HepG2 (cell line): ENCODE measurements around the gene EMC9. TPM values are rescaled to one million over a fixed set of nuclear protein-coding genes. Genes with fewer than 3 reads are reported as not detected.

Experiments
- ELF1 ChIP-seq: sonication (generic); formaldehyde crosslinking; IDR thresholded peaks from 2 replicates; pipeline ENCODE4 v1.4.0; 2020; ENCODE audit warnings: missing genetic modification reagents
- EP300 ChIP-seq, 3 experiments: sonication (generic) in 1 of 3; formaldehyde crosslinking in 1 of 3; IDR thresholded peaks; 2 replicates each; pipeline versions ENCODE4 v1.5.1 to v1.6.1; 2011 to 2020; ENCODE audit warnings: low read depth in 2 of 3, low read length in 2 of 3, borderline replicate concordance in 1 of 3, improper control_type of control experiment in 1 of 3, mild to moderate bottlenecking in 1 of 3, missing genetic modification reagents in 1 of 3, moderate library complexity in 1 of 3
- HIVEP1 ChIP-seq: sonication (generic); formaldehyde crosslinking; IDR thresholded peaks from 2 replicates; pipeline ENCODE4 v1.4.0; 2020; ENCODE audit warnings: mild to moderate bottlenecking, missing genetic modification reagents
- ISX ChIP-seq: sonication (generic); formaldehyde crosslinking; conservative IDR thresholded peaks from 2 replicates; pipeline ENCODE4 v1.5.0; 2020; ENCODE audit warnings: missing genetic modification reagents
- JARID2 ChIP-seq: sonication (generic); formaldehyde crosslinking; IDR thresholded peaks from 2 replicates; pipeline ENCODE4 v1.8.1; 2023; ENCODE audit warnings: missing genetic modification reagents, inconsistent platforms; ENCODE audit not compliant: insufficient replicate concordance
- JDP2 ChIP-seq: sonication (generic); formaldehyde crosslinking; IDR thresholded peaks from 2 replicates; pipeline ENCODE4 v1.8.1; 2022; ENCODE audit warnings: missing genetic modification reagents, borderline replicate concordance
- KMT2B ChIP-seq: IDR thresholded peaks from 2 replicates; pipeline ENCODE4 v1.6.1; 2016; ENCODE audit warnings: missing genetic modification reagents, missing compliant biosample characterization
- NONO ChIP-seq, 2 experiments: fragments of 450-650 bp in 1 of 2; sonication (generic) in 1 of 2; formaldehyde crosslinking in 1 of 2; IDR thresholded peaks in 1 of 2; conservative IDR thresholded peaks in 1 of 2; 2 replicates each; pipeline versions ENCODE4 v1.6.1 to v1.8.0; 2017 to 2022; ENCODE audit warnings: mild to moderate bottlenecking in 1 of 2, missing genetic modification reagents in 1 of 2, moderate library complexity in 1 of 2
- POLR2AphosphoS5 ChIP-seq: IDR thresholded peaks from 2 replicates; pipeline ENCODE4 v1.6.1; 2012; ENCODE audit warnings: low read depth, low read length
- RFX5 ChIP-seq: IDR thresholded peaks from 2 replicates; pipeline ENCODE4 v1.6.1; 2011; ENCODE audit warnings: low read depth, low read length, improper control_type of control experiment
- RORA ChIP-seq: sonication (generic); formaldehyde crosslinking; IDR thresholded peaks from 2 replicates; pipeline ENCODE4 v1.5.0; 2020; ENCODE audit warnings: mild to moderate bottlenecking, missing genetic modification reagents, moderate library complexity
- RXRB ChIP-seq: IDR thresholded peaks from 2 replicates; pipeline ENCODE4 v1.6.1; 2016; ENCODE audit warnings: borderline replicate concordance, missing genetic modification reagents, missing compliant biosample characterization
- SIN3A ChIP-seq: IDR thresholded peaks from 2 replicates; pipeline ENCODE4 v1.6.1; 2011; ENCODE audit warnings: low read depth, mild to moderate bottlenecking, control low read depth, low read length, borderline replicate concordance
- SMARCE1 ChIP-seq: fragments of 450-650 bp; IDR thresholded peaks from 2 replicates; pipeline ENCODE4 v1.6.1; 2017; ENCODE audit warnings: borderline replicate concordance
- SRSF1 ChIP-seq: fragments of 200-400 bp; formaldehyde crosslinking; optimal IDR thresholded peaks from 2 replicates; pipeline ENCODE3; 2017; ENCODE audit warnings: mild to moderate bottlenecking, low read depth, low read length, moderate library complexity
- TEAD2 ChIP-seq: sonication (generic); formaldehyde crosslinking; IDR thresholded peaks from 2 replicates; pipeline ENCODE4 v1.9.0; 2021; ENCODE audit warnings: missing genetic modification reagents
- ZBTB20 ChIP-seq: sonication (generic); formaldehyde crosslinking; IDR thresholded peaks from 2 replicates; pipeline ENCODE4 v1.8.1; 2023; ENCODE audit warnings: missing genetic modification reagents, low read depth, mild to moderate bottlenecking, borderline replicate concordance
- ZBTB7B ChIP-seq: sonication (generic); formaldehyde crosslinking; IDR thresholded peaks from 2 replicates; pipeline ENCODE4 v1.4.0; 2020; ENCODE audit warnings: missing genetic modification reagents
- ZFP36L1 ChIP-seq: sonication (generic); formaldehyde crosslinking; IDR thresholded peaks from 2 replicates; pipeline ENCODE4 v1.8.0; 2022; ENCODE audit warnings: mild to moderate bottlenecking, missing genetic modification reagents, moderate library complexity
- ZFP36L2 ChIP-seq: sonication (generic); formaldehyde crosslinking; IDR thresholded peaks from 2 replicates; pipeline ENCODE4 v1.4.0; 2020; ENCODE audit warnings: missing genetic modification reagents
- ZNF10 ChIP-seq: sonication (generic); formaldehyde crosslinking; IDR thresholded peaks from 2 replicates; pipeline ENCODE4 v1.4.0; 2020; ENCODE audit warnings: mild to moderate bottlenecking, low read depth, missing genetic modification reagents, borderline replicate concordance
- ZNF383 ChIP-seq: sonication (generic); formaldehyde crosslinking; IDR thresholded peaks from 2 replicates; pipeline ENCODE4 v1.4.0; 2020; ENCODE audit warnings: missing genetic modification reagents, mild to moderate bottlenecking, borderline replicate concordance
- ZNF431 ChIP-seq: sonication (generic); formaldehyde crosslinking; IDR thresholded peaks from 2 replicates; pipeline ENCODE4 v1.9.0; 2022; ENCODE audit warnings: missing genetic modification reagents, low read depth, mild to moderate bottlenecking, borderline replicate concordance
- ZNF547 ChIP-seq: sonication (generic); formaldehyde crosslinking; IDR thresholded peaks from 2 replicates; pipeline ENCODE4 v1.5.1; 2020; ENCODE audit warnings: mild to moderate bottlenecking, missing genetic modification reagents
- polyA plus RNA-seq, 8 experiments: library from polyadenylated mRNA; depleted of rRNA in 3 of 8; stranded (reverse) in 7 of 8; unstranded in 1 of 8; fragments of >200 nt; fragmentation: Illumina TruSeq in 4 of 8; extraction: Trizol in 4 of 8; gene quantifications; 2 replicates each; pipeline versions ENCODE4 v1.2.1 to v1.2.3, GENCODE V29; 2011 to 2016; ENCODE audit warnings: low read depth in 4 of 8, missing spikeins in 1 of 8, mixed read lengths in 1 of 8; ENCODE audit not compliant: insufficient read depth in 1 of 8
- total RNA-seq, 5 experiments: library from RNA; depleted of rRNA; stranded (reverse); fragments of >200 nt; fragmentation: Illumina TruSeq; extraction: Trizol; gene quantifications; 2 replicates each; pipeline ENCODE4 v1.2.3, GENCODE V29; 2016; ENCODE audit warnings: low read depth in 1 of 5
- TF ChIP-seq, protein P1 (sequence below): sonication (generic); formaldehyde crosslinking; IDR thresholded peaks from 2 replicates; pipeline ENCODE4 v1.5.0; 2020; ENCODE audit warnings: missing genetic modification reagents, mild to moderate bottlenecking, borderline replicate concordance
- TF ChIP-seq, protein P2 (sequence below): sonication (generic); formaldehyde crosslinking; IDR thresholded peaks from 2 replicates; pipeline ENCODE4 v1.9.0; 2021; ENCODE audit warnings: missing genetic modification reagents, borderline replicate concordance

Gene EMC9
- total and polyA plus RNA-seq, 2 of the 13 experiments (the other 11 are each of a cell fraction or from before 2014, with no cell fraction given): 60.5 to 78.7 TPM

DNA sequence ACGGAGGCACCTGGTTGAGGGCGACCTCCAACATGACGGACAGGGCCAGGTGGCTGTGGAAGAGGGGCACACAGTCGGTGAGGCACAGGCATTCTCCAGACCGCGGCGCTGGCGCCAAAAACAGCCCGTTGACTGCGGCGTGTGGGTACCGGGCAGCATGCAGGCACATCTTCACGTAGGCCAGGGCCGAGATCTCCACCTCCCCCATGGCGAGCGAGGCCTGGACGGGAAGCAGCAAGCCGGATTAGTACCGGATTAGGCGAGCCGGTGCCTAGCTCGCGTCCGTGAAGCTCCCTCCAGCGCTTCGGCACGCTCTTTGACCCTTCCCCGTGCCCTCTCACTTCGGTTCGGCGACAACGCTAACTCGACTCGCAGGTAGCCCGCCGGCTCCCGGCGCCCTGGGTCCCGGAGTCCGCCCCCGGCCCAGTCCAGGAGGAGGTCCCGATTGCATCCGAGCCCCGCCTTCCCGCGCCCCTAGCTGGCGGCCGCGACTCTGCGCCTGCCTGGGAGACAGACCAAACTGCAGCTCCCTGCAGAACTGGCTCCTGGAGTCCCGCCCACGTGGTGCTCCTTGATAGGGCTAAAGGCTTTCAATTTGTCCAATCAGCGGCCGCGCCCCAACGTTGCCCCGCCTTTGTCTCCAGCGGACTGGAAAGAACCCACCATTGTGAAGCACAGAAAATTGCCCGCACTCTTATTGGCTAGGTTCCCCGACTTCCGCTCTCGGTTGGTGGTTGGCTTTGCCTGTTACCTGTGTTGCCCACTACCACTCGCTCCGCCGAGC is at the start of gene EMC9 (continued):
- peak in 1 of 2 experiments; percentile 70; a peak in 2 of 4 replicates for TF ChIP-seq EP300 (IDR thresholded peaks at IDR 0.05; ENCODE audit: low read depth in 2 of 2, low read length in 2 of 2)
- TF ChIP-seq EP300 (CRISPR knock-in tag; IDR thresholded peaks at IDR 0.05; ENCODE audit: borderline replicate concordance): no peak; the same call in 1 of the 2 replicates
- TF ChIP-seq HIVEP1 (CRISPR knock-in tag): peak; percentile 5; the same call in 1 of the 2 replicates
- TF ChIP-seq RFX5: peak; percentile 95
- TF ChIP-seq ZNF383 (CRISPR knock-in tag): peak; percentile 97; the same call in 1 of the 2 replicates
- TF ChIP-seq JARID2 (CRISPR knock-in tag): no peak
- TF ChIP-seq SRSF1: peak; percentile 75
- TF ChIP-seq, protein P1, sequence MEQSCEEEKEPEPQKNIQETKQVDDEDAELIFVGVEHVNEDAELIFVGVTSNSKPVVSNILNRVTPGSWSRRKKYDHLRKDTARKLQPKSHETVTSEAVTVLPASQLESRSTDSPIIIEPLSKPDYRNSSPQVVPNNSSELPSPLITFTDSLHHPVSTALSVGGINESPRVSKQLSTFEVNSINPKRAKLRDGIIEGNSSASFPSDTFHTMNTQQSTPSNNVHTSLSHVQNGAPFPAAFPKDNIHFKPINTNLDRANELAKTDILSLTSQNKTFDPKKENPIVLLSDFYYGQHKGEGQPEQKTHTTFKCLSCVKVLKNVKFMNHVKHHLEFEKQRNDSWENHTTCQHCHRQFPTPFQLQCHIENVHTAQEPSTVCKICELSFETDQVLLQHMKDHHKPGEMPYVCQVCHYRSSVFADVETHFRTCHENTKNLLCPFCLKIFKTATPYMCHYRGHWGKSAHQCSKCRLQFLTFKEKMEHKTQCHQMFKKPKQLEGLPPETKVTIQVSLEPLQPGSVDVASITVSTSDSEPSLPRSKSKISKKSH: no peak
- TF ChIP-seq ZFP36L2: no peak
- TF ChIP-seq TEAD2 (CRISPR knock-in tag): 0 out of 2 replicates have a peak, but pooled peaks have one; percentile 66
- TF ChIP-seq ZBTB20 (CRISPR knock-in tag): peak; percentile 93; the same call in 1 of the 2 replicates
- peak; percentile 93 for TF ChIP-seq ELF1 (CRISPR knock-in tag)
- TF ChIP-seq SIN3A: peak; percentile 91; the same call in 1 of the 2 replicates
- TF ChIP-seq KMT2B (CRISPR knock-in tag): no peak; the same call in 1 of the 2 replicates
- TF ChIP-seq, protein P2, sequence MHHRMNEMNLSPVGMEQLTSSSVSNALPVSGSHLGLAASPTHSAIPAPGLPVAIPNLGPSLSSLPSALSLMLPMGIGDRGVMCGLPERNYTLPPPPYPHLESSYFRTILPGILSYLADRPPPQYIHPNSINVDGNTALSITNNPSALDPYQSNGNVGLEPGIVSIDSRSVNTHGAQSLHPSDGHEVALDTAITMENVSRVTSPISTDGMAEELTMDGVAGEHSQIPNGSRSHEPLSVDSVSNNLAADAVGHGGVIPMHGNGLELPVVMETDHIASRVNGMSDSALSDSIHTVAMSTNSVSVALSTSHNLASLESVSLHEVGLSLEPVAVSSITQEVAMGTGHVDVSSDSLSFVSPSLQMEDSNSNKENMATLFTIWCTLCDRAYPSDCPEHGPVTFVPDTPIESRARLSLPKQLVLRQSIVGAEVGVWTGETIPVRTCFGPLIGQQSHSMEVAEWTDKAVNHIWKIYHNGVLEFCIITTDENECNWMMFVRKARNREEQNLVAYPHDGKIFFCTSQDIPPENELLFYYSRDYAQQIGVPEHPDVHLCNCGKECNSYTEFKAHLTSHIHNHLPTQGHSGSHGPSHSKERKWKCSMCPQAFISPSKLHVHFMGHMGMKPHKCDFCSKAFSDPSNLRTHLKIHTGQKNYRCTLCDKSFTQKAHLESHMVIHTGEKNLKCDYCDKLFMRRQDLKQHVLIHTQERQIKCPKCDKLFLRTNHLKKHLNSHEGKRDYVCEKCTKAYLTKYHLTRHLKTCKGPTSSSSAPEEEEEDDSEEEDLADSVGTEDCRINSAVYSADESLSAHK (CRISPR knock-in tag): no peak
- TF ChIP-seq SMARCE1: no peak
- no peak for TF ChIP-seq ISX (CRISPR knock-in tag)
- no peak for TF ChIP-seq ZNF431 (CRISPR knock-in tag)
- TF ChIP-seq POLR2AphosphoS5: peak; percentile 94
- peak; percentile 95; the same call in 1 of the 2 replicates for TF ChIP-seq ZNF547 (CRISPR knock-in tag)
- no peak for TF ChIP-seq JDP2 (CRISPR knock-in tag)
- TF ChIP-seq ZBTB7B (CRISPR knock-in tag): peak; percentile 71; the same call in 1 of the 2 replicates
- TF ChIP-seq RORA (CRISPR knock-in tag): no peak
- TF ChIP-seq NONO (IDR thresholded peaks at IDR 0.05): no peak
- TF ChIP-seq NONO (CRISPR knock-in tag; conservative IDR thresholded peaks at IDR 0.05): no peak
- TF ChIP-seq ZFP36L1 (CRISPR knock-in tag): peak; percentile 94; the same call in 1 of the 2 replicates
- TF ChIP-seq RXRB: peak; percentile 57
- TF ChIP-seq ZNF10 (CRISPR knock-in tag): 0 out of 2 replicates have a peak, but pooled peaks have one; percentile 82
